Measurements from ENCODE around the gene C12orf42. TPM values are rescaled to one million over a fixed set of nuclear protein-coding genes. Genes with fewer than 3 reads are reported as not detected.
A peak's percentile ranks its signal among the peaks of the same experiment; 100 is the strongest.

Gene C12orf42
- total and polyA plus RNA-seq, 2 donors: 0.94 to 1.6 TPM

- no peak overlapping the region for H3K27ac ChIP-seq (ENCODE audit: low read depth in 1 of 2, low read length in 1 of 2)
- no peaks in the 10 kb centered on the region for H3K36me3 ChIP-seq (ENCODE audit: control insufficient read depth in 2 of 2, insufficient read depth in 2 of 2, low read length in 1 of 2)
- H3K27me3 ChIP-seq (ENCODE audit: control insufficient read depth in 2 of 2, insufficient read depth in 1 of 2, low read length in 1 of 2): no peaks in the 10 kb centered on the region
- WGBS: 87% methylated on average over 5 of the region's 5 CpGs
- no peak for DNase-seq (ENCODE audit: low read depth in 6 of 9, low spot score in 9 of 9)
- H3K4me3 ChIP-seq (ENCODE audit: low read length in 2 of 2): no peak overlapping the region
- no peaks in the 10 kb centered on the region for H3K4me1 ChIP-seq (ENCODE audit: control insufficient read depth in 2 of 2, insufficient read depth in 2 of 2, low read length in 2 of 2)
- H3K9me3 ChIP-seq (ENCODE audit: control insufficient read depth in 2 of 2, insufficient read depth in 1 of 2, low read length in 1 of 2): no peaks in the 10 kb centered on the region
Measured at GRCh38 chr12:103469719-103470118, 26.0 kb downstream of the C12orf42 start.

- WGBS: 79% methylated on average over 3 of the region's 3 CpGs
- Histone ChIP-seq H3K4me1 (ENCODE audit: control insufficient read depth in 2 of 2, insufficient read depth in 2 of 2, low read length in 2 of 2) (no peaks in the 10 kb centered on the region), H3K27ac (ENCODE audit: low read depth in 1 of 2, low read length in 1 of 2) (no peak overlapping the region), H3K4me3 (ENCODE audit: low read length in 2 of 2) (no peak overlapping the region), H3K36me3 (ENCODE audit: control insufficient read depth in 2 of 2, insufficient read depth in 2 of 2, low read length in 1 of 2) (no peaks in the 10 kb centered on the region), H3K9me3 (ENCODE audit: control insufficient read depth in 2 of 2, insufficient read depth in 1 of 2, low read length in 1 of 2) (no peaks in the 10 kb centered on the region), H3K27me3 (ENCODE audit: control insufficient read depth in 2 of 2, insufficient read depth in 1 of 2, low read length in 1 of 2) (no peaks in the 10 kb centered on the region)
- DNase-seq (ENCODE audit: low read depth in 6 of 9, low spot score in 9 of 9): no peak
Measured at GRCh38 chr12:103468837-103469236, 26.9 kb downstream of the C12orf42 start.

- no peaks in the 10 kb centered on the region for H3K36me3 ChIP-seq (ENCODE audit: control insufficient read depth in 2 of 2, insufficient read depth in 2 of 2, low read length in 1 of 2)
- H3K27ac ChIP-seq (ENCODE audit: low read depth in 1 of 2, low read length in 1 of 2): no peak overlapping the region
- no peaks in the 10 kb centered on the region for H3K4me1 ChIP-seq (ENCODE audit: control insufficient read depth in 2 of 2, insufficient read depth in 2 of 2, low read length in 2 of 2)
- 92% methylated on average over 3 of the region's 3 CpGs for WGBS
- DNase-seq (ENCODE audit: low read depth in 6 of 9, low spot score in 9 of 9): no peak
- H3K9me3 ChIP-seq (ENCODE audit: control insufficient read depth in 2 of 2, insufficient read depth in 1 of 2, low read length in 1 of 2): no peaks in the 10 kb centered on the region
- no peak overlapping the region for H3K4me3 ChIP-seq (ENCODE audit: low read length in 2 of 2)
- no peaks in the 10 kb centered on the region for H3K27me3 ChIP-seq (ENCODE audit: control insufficient read depth in 2 of 2, insufficient read depth in 1 of 2, low read length in 1 of 2)
Measured at GRCh38 chr12:103462675-103463074, 33.1 kb downstream of the C12orf42 start.

GRCh38 chr12:103457471-103457870, 38.3 kb downstream of the C12orf42 start:
- no peak overlapping the region for H3K27ac ChIP-seq (ENCODE audit: low read depth in 1 of 2, low read length in 1 of 2)
- no peak overlapping the region for H3K4me3 ChIP-seq (ENCODE audit: low read length in 2 of 2)
- no peaks in the 10 kb centered on the region for H3K9me3 ChIP-seq (ENCODE audit: control insufficient read depth in 2 of 2, insufficient read depth in 1 of 2, low read length in 1 of 2)
- 67% methylated on average over 2 of the region's 2 CpGs for WGBS
- DNase-seq (ENCODE audit: low read depth in 6 of 9, low spot score in 9 of 9): no peak
- H3K4me1 ChIP-seq (ENCODE audit: control insufficient read depth in 2 of 2, insufficient read depth in 2 of 2, low read length in 2 of 2): peaks cover 0 to 5% of the 10 kb centered on the region in 2 donors
- H3K36me3 ChIP-seq (ENCODE audit: control insufficient read depth in 2 of 2, insufficient read depth in 2 of 2, low read length in 1 of 2): no peaks in the 10 kb centered on the region
- H3K27me3 ChIP-seq (ENCODE audit: control insufficient read depth in 2 of 2, insufficient read depth in 1 of 2, low read length in 1 of 2): no peaks in the 10 kb centered on the region

- no peaks in the 10 kb centered on the region for H3K27me3 ChIP-seq (ENCODE audit: control insufficient read depth in 2 of 2, insufficient read depth in 1 of 2, low read length in 1 of 2)
- 84% methylated on average over 2 of the region's 2 CpGs for WGBS
- H3K27ac ChIP-seq (ENCODE audit: low read depth in 1 of 2, low read length in 1 of 2): no peak overlapping the region
- H3K9me3 ChIP-seq (ENCODE audit: control insufficient read depth in 2 of 2, insufficient read depth in 1 of 2, low read length in 1 of 2): no peaks in the 10 kb centered on the region
- DNase-seq (ENCODE audit: low read depth in 6 of 9, low spot score in 9 of 9): no peak
- no peak overlapping the region for H3K4me3 ChIP-seq (ENCODE audit: low read length in 2 of 2)
- H3K36me3 ChIP-seq (ENCODE audit: control insufficient read depth in 2 of 2, insufficient read depth in 2 of 2, low read length in 1 of 2): no peaks in the 10 kb centered on the region
- H3K4me1 ChIP-seq (ENCODE audit: control insufficient read depth in 2 of 2, insufficient read depth in 2 of 2, low read length in 2 of 2): peaks cover 0 to 5% of the 10 kb centered on the region in 2 donors
Measured at GRCh38 chr12:103456006-103456405, 39.8 kb downstream of the C12orf42 start.

GRCh38 chr12:103455020-103455763, 40.6 kb downstream of the C12orf42 start:
- no peaks in the 10 kb centered on the region for H3K27me3 ChIP-seq (ENCODE audit: control insufficient read depth in 2 of 2, insufficient read depth in 1 of 2, low read length in 1 of 2)
- H3K9me3 ChIP-seq (ENCODE audit: control insufficient read depth in 2 of 2, insufficient read depth in 1 of 2, low read length in 1 of 2): no peaks in the 10 kb centered on the region
- H3K4me3 ChIP-seq (ENCODE audit: low read length in 2 of 2): no peak overlapping the region
- no peaks in the 10 kb centered on the region for H3K36me3 ChIP-seq (ENCODE audit: control insufficient read depth in 2 of 2, insufficient read depth in 2 of 2, low read length in 1 of 2)
- H3K4me1 ChIP-seq (ENCODE audit: control insufficient read depth in 2 of 2, insufficient read depth in 2 of 2, low read length in 2 of 2): peaks cover 0 to 5% of the 10 kb centered on the region in 2 donors
- WGBS: 48% methylated on average over 3 of the region's 3 CpGs
- no peak overlapping the region for H3K27ac ChIP-seq (ENCODE audit: low read depth in 1 of 2, low read length in 1 of 2)
- peak in 1 of 9 donors; percentile 21 for DNase-seq (ENCODE audit: low read depth in 6 of 9, low spot score in 9 of 9)

GRCh38 chr12:103444983-103445382, 50.8 kb downstream of the C12orf42 start:
- Histone ChIP-seq H3K36me3 (ENCODE audit: control insufficient read depth in 2 of 2, insufficient read depth in 2 of 2, low read length in 1 of 2) (no peaks in the 10 kb centered on the region), H3K27ac (ENCODE audit: low read depth in 1 of 2, low read length in 1 of 2) (no peak overlapping the region), H3K27me3 (ENCODE audit: control insufficient read depth in 2 of 2, insufficient read depth in 1 of 2, low read length in 1 of 2) (no peaks in the 10 kb centered on the region), H3K9me3 (ENCODE audit: control insufficient read depth in 2 of 2, insufficient read depth in 1 of 2, low read length in 1 of 2) (no peaks in the 10 kb centered on the region), H3K4me1 (ENCODE audit: control insufficient read depth in 2 of 2, insufficient read depth in 2 of 2, low read length in 2 of 2) (peaks cover 4 to 11% of the 10 kb centered on the region in 2 donors), H3K4me3 (ENCODE audit: low read length in 2 of 2) (no peak overlapping the region)
- 56% methylated on average over 4 of the region's 4 CpGs for WGBS
- DNase-seq (ENCODE audit: low read depth in 6 of 9, low spot score in 9 of 9): no peak

- Histone ChIP-seq H3K27me3 (ENCODE audit: control insufficient read depth in 2 of 2, insufficient read depth in 1 of 2, low read length in 1 of 2) (no peaks in the 10 kb centered on the region), H3K36me3 (ENCODE audit: control insufficient read depth in 2 of 2, insufficient read depth in 2 of 2, low read length in 1 of 2) (no peaks in the 10 kb centered on the region), H3K27ac (ENCODE audit: low read depth in 1 of 2, low read length in 1 of 2) (no peak overlapping the region), H3K4me3 (ENCODE audit: low read length in 2 of 2) (no peak overlapping the region), H3K4me1 (ENCODE audit: control insufficient read depth in 2 of 2, insufficient read depth in 2 of 2, low read length in 2 of 2) (peaks cover 4 to 11% of the 10 kb centered on the region in 2 donors), H3K9me3 (ENCODE audit: control insufficient read depth in 2 of 2, insufficient read depth in 1 of 2, low read length in 1 of 2) (no peaks in the 10 kb centered on the region)
- DNase-seq (ENCODE audit: low read depth in 6 of 9, low spot score in 9 of 9): no peak
- 80% methylated on average over 3 of the region's 3 CpGs for WGBS
Measured at GRCh38 chr12:103442822-103443221, 52.9 kb downstream of the C12orf42 start.

GRCh38 chr12:103442182-103442555, 53.6 kb downstream of the C12orf42 start:
- Histone ChIP-seq H3K9me3 (ENCODE audit: control insufficient read depth in 2 of 2, insufficient read depth in 1 of 2, low read length in 1 of 2) (no peaks in the 10 kb centered on the region), H3K27me3 (ENCODE audit: control insufficient read depth in 2 of 2, insufficient read depth in 1 of 2, low read length in 1 of 2) (no peaks in the 10 kb centered on the region), H3K4me3 (ENCODE audit: low read length in 2 of 2) (no peak overlapping the region), H3K4me1 (ENCODE audit: control insufficient read depth in 2 of 2, insufficient read depth in 2 of 2, low read length in 2 of 2) (peaks cover 4 to 11% of the 10 kb centered on the region in 2 donors), H3K27ac (ENCODE audit: low read depth in 1 of 2, low read length in 1 of 2) (peak overlapping the region; percentile 70 to 87), H3K36me3 (ENCODE audit: control insufficient read depth in 2 of 2, insufficient read depth in 2 of 2, low read length in 1 of 2) (no peaks in the 10 kb centered on the region)
- WGBS: 79% methylated on average over 5 of the region's 5 CpGs
- DNase-seq (ENCODE audit: low read depth in 6 of 9, low spot score in 9 of 9): no peak
